Testis (tissue), 3 donors: ENCODE results near the gene ABCG1. TPM values are rescaled to one million over a fixed set of nuclear protein-coding genes. Genes with fewer than 3 reads are reported as not detected.

ENCODE experiments used
- DNase-seq: peaks from one replicate; pipeline ENCODE4 v3.0.0-alpha.2; 2019
- H3K27ac ChIP-seq, 2 donors: fragments of 200-600 bp; sonication (generic); one replicate each; pipeline ENCODE4 v1.5.1; 2019
- H3K27me3 ChIP-seq: fragments of 200-600 bp; sonication (generic); one replicate; pipeline ENCODE4 v1.5.1; 2019
- H3K36me3 ChIP-seq: fragments of 200-600 bp; sonication (generic); one replicate; pipeline ENCODE4 v1.5.1; 2017; ENCODE audit warnings: low read depth; ENCODE audit errors: missing control alignments
- H3K4me1 ChIP-seq: fragments of 200-600 bp; sonication (generic); one replicate; pipeline ENCODE4 v1.5.1; 2019
- H3K4me3 ChIP-seq, 2 donors: fragments of 200-600 bp; sonication (generic); one replicate each; pipeline ENCODE4 v1.5.1; 2017 to 2019
- H3K9me3 ChIP-seq: fragments of 200-600 bp; sonication (generic); one replicate; pipeline ENCODE4 v1.5.1; 2017
- POLR2A ChIP-seq: fragments of 450-650 bp; IDR thresholded peaks from one replicate; pipeline ENCODE4 v1.6.1; 2017; ENCODE audit warnings: antibody characterized with exemption, mild to moderate bottlenecking, moderate library complexity
- WGBS, 2 donors: methylation state at CpG; one replicate each; pipeline ENCODE4 v1.1.5; 2018; 5-methylcytosine and 5-hydroxymethylcytosine counted together
- intact Hi-C: fragments of 100-400 bp; cut with DNase I; formaldehyde crosslinking; loops from one replicate; pipeline ENCODE4 v1.15.1; 2023; ENCODE audit warnings: low total_unique reads
- polyA plus RNA-seq: library from polyadenylated mRNA; stranded (reverse); fragments of 350-450 nt; fragmentation: Illumina TruSeq; extraction: RNeasy Lipid Tissue Mini Kit (QIAGEN cat#74804); gene quantifications from one replicate; pipeline ENCODE4 v1.2.3, GENCODE V29; 2014; ENCODE audit warnings: low read depth, low replicate concordance; ENCODE audit not compliant: insufficient read depth
- total RNA-seq, 2 donors: library from RNA; depleted of rRNA; stranded (reverse); fragments of >200 nt; gene quantifications; one replicate each; pipeline ENCODE4 v1.2.3, GENCODE V29; 2016
- TF ChIP-seq, protein P1 (sequence below), 3 experiments: fragments of 450-650 bp in 2 of 3; fragments of 200-600 bp in 1 of 3; sonication (generic) in 1 of 3; IDR thresholded peaks; one replicate each; pipeline ENCODE4 v1.5.1; 2016 to 2019; ENCODE audit warnings: antibody characterized with exemption in 3 of 3, mild to moderate bottlenecking in 2 of 3, moderate library complexity in 1 of 3

The ABCG1 gene
- total and polyA plus RNA-seq, 3 donors from 2014 or later = 4.6 to 5.9 (median 5.1) TPM

- no peak for TF ChIP-seq POLR2A
- TF ChIP-seq, protein P1, sequence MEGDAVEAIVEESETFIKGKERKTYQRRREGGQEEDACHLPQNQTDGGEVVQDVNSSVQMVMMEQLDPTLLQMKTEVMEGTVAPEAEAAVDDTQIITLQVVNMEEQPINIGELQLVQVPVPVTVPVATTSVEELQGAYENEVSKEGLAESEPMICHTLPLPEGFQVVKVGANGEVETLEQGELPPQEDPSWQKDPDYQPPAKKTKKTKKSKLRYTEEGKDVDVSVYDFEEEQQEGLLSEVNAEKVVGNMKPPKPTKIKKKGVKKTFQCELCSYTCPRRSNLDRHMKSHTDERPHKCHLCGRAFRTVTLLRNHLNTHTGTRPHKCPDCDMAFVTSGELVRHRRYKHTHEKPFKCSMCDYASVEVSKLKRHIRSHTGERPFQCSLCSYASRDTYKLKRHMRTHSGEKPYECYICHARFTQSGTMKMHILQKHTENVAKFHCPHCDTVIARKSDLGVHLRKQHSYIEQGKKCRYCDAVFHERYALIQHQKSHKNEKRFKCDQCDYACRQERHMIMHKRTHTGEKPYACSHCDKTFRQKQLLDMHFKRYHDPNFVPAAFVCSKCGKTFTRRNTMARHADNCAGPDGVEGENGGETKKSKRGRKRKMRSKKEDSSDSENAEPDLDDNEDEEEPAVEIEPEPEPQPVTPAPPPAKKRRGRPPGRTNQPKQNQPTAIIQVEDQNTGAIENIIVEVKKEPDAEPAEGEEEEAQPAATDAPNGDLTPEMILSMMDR (IDR thresholded peaks at IDR 0.05) = no peak
- H3K27ac ChIP-seq = no peak overlapping the region
- peaks cover 24% of the 10 kb centered on the region for H3K4me1 ChIP-seq
- H3K36me3 ChIP-seq = no peaks in the 10 kb centered on the region
- H3K4me3 ChIP-seq = no peak overlapping the region
- 79 to 81% methylated on average over 13 of the region's 13 CpGs for WGBS, 2 donors
- no peaks in the 10 kb centered on the region for H3K27me3 ChIP-seq
- no peaks in the 10 kb centered on the region for H3K9me3 ChIP-seq
- DNase-seq = no peak
- intact Hi-C loops = no loop called here
Measured at GRCh38 chr21:42230636-42231035, 11.7 kb downstream of the ABCG1 start.

GRCh38 chr21:42231756-42232155 is 12.8 kb downstream of the ABCG1 start:
- Histone ChIP-seq H3K9me3 (no peaks in the 10 kb centered on the region), H3K27me3 (no peaks in the 10 kb centered on the region), H3K36me3 (no peaks in the 10 kb centered on the region), H3K27ac (no peak overlapping the region), H3K4me3 (no peak overlapping the region), H3K4me1 (peaks cover 35% of the 10 kb centered on the region)
- intact Hi-C loops = no loop called here
- WGBS, 2 donors = 90 to 100% methylated on average over 2 of the region's 2 CpGs
- TF ChIP-seq POLR2A = no peak
- TF ChIP-seq, protein P1 (IDR thresholded peaks at IDR 0.05) = no peak
- DNase-seq = no peak

- no peak overlapping the region for H3K27ac ChIP-seq
Measured at GRCh38 chr21:42232176-42232825, 13.4 kb downstream of the ABCG1 start.

DNA sequence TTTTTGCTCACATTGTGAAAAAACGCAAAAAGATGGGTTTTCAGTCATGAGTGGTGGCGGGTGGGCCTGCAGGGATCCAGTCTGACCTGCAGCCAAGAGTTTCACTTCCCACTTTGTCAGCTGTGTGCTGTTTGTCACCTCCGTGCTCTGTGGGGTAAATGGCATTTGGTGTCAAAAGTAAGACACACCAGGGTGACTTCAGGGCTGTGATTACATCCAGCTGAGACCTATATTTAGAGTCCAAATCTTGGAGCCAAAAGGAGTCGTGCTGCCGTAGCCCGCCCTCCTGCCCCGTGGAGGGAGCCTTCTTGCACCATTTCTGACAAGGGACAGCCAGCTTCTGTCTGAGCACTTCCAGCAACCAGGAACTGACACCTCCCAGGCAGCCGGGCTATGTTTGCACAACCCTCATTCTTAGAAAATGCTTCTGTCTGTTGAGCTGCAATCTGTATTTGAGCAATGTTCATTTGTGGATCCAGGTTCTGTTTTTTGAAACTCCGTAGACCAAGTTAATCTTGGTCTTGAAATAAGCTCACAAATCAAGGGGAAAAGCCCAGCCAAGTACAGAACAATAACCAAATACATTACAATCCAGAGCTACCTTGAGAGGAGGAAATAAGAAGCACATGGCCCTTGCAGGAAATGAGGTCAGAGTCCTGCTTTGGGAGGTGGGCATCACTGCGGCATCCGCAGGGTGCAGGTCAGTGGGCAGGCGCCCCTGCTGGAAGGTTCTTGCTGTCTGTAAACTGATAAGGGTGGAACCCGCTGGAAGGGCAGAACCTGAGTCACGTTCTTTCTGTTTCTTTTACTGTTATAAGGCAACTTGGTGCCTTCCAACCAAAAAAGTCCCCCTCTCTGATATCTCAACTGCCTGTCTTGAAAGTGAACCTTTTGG is 14.4 kb downstream of the ABCG1 start:
- H3K36me3 ChIP-seq = no peaks in the 10 kb centered on the region
- no peak overlapping the region for H3K4me3 ChIP-seq
- H3K4me1 ChIP-seq = peaks cover 39% of the 10 kb centered on the region
- peak overlapping the region; percentile 56 to 57 for H3K27ac ChIP-seq
- DNase-seq = peak; percentile 67
- H3K27me3 ChIP-seq = no peaks in the 10 kb centered on the region
- 38 to 52% methylated on average over 14 of the region's 14 CpGs for WGBS, 2 donors
- intact Hi-C loops = no loop called here
- TF ChIP-seq, protein P1 (IDR thresholded peaks at IDR 0.05) = peak in 1 of 3 experiments; percentile 10
- TF ChIP-seq POLR2A = no peak
- H3K9me3 ChIP-seq = no peaks in the 10 kb centered on the region

More at GRCh38 chr21:42232176-42232825, 13.4 kb downstream of the ABCG1 start:
- Histone ChIP-seq H3K9me3 (no peaks in the 10 kb centered on the region), H3K27me3 (no peaks in the 10 kb centered on the region), H3K4me3 (no peak overlapping the region), H3K4me1 (peaks cover 39% of the 10 kb centered on the region), H3K36me3 (no peaks in the 10 kb centered on the region)
- WGBS, 2 donors = 90 to 92% methylated on average over 8 of the region's 8 CpGs
- TF ChIP-seq, protein P1 (IDR thresholded peaks at IDR 0.05) = no peak
- no peak for TF ChIP-seq POLR2A
- DNase-seq = no peak
- intact Hi-C loops = no loop called here
